Measurements from ENCODE around the gene SLC6A5.

DNA sequence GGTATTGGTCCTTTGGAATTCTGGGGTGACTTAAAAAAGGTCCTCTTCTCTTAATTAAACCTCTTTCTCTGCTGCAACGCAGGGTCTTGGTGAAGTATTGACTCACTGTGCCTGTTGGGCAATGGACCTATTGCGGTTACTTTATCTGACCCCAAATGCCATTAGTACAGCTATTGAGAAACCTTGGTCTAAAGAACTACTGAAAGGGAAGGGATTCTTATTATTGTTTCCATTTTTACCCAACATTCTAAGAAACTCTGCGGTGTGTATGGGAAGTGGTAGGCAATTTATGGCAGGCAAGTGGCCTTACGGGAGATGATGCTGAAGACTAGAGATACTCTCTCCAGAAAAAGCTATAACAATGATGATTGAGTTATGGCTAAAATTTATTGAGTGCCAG lies 12.5 kb downstream of the SLC6A5 start:
- no peak for TF ChIP-seq EZH2 (IDR thresholded peaks at IDR 0.05; ENCODE audit: borderline replicate concordance, low read depth, low read length, severe bottlenecking)
- TF ChIP-seq, protein P1, sequence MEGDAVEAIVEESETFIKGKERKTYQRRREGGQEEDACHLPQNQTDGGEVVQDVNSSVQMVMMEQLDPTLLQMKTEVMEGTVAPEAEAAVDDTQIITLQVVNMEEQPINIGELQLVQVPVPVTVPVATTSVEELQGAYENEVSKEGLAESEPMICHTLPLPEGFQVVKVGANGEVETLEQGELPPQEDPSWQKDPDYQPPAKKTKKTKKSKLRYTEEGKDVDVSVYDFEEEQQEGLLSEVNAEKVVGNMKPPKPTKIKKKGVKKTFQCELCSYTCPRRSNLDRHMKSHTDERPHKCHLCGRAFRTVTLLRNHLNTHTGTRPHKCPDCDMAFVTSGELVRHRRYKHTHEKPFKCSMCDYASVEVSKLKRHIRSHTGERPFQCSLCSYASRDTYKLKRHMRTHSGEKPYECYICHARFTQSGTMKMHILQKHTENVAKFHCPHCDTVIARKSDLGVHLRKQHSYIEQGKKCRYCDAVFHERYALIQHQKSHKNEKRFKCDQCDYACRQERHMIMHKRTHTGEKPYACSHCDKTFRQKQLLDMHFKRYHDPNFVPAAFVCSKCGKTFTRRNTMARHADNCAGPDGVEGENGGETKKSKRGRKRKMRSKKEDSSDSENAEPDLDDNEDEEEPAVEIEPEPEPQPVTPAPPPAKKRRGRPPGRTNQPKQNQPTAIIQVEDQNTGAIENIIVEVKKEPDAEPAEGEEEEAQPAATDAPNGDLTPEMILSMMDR (IDR thresholded peaks at IDR 0.05; ENCODE audit: borderline replicate concordance, extremely low read depth, low read length, poor library complexity, severe bottlenecking): no peak
